ENCODE results near the gene ABCF2.

GRCh38 chr7:151193203-151193978 lies 33.6 kb downstream of the ABCF2 start:
- TF ChIP-seq CTCF (conservative IDR thresholded peaks at IDR 0.05; ENCODE audit: low read length) (no peak), EZH2phosphoT487 (IDR thresholded peaks at IDR 0.05; ENCODE audit: borderline replicate concordance, low read depth, low read length) (no peak)

Measured in OCI-LY7 (cell line).